ENCODE data around the gene RCOR1. TPM values are rescaled to one million over a fixed set of nuclear protein-coding genes. Genes with fewer than 3 reads are reported as not detected.

The RCOR1 gene
- total and polyA plus RNA-seq, 2 of the 8 experiments (the other 6 are each of a cell fraction or from before 2014, with no cell fraction given): 12.3 to 26.3 TPM

DNA sequence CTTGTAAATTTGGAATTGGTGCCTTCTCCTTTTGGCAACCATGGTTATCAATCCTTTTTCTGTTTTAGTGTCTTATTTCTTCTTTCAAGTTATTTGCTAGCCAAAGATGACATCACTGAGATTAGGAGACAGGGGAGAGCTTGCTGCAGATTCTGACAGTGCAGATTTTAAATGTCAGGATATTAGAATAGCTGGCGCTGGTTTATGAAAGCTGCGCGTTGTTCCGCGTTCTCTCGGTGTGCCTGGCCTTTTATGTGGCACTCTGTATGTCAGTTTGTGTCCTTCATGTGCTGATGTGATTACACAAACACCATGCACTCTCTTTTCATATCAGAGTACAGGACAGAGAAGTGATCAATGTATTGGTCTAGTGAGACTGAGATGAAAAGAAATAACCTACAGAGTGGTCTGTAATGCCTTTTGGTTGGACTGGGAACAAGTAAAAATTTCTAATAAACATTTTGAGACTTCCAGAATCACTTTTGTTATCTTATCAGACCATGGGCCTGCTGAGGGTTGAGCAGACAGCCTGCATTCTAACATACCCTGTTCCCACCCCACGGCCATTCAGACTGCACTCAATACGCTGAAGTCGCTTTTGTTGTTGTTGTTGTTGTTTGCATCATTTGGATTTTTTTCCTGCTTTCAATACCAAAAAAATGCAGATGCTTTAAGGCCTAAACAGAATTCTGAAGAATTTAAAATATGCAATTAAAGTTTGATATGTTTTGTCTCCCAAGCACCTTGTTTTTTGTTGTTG, 135.1 kb downstream of the RCOR1 start:
- H3K36me3 ChIP-seq (ENCODE audit: control insufficient read depth in 2 of 4, insufficient read depth in 4 of 4, low read length in 3 of 4): peaks cover 3 to 55% (median 16%) of the 10 kb centered on the region in 4 experiments; a peak in 5 of 8 replicates
- H3K14ac ChIP-seq (ENCODE audit: insufficient read length): no peak overlapping the region
- H3K4ac ChIP-seq (replicated peaks; ENCODE audit: insufficient read length, low read depth, low read length): no peak overlapping the region
- no peak overlapping the region for H2BK15ac ChIP-seq (ENCODE audit: low read length)
- CTCF ChIA-PET (ENCODE audit: partially characterized antibody): interaction anchor here (1.0 to 1.3 kb wide), 2 partner anchors 22 to 47 kb away, joined by 3 read pairs; no protein-coding TSS in a partner anchor
- TF ChIP-seq, protein P1, sequence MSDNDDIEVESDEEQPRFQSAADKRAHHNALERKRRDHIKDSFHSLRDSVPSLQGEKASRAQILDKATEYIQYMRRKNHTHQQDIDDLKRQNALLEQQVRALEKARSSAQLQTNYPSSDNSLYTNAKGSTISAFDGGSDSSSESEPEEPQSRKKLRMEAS (IDR thresholded peaks at IDR 0.05): no peak
- TF ChIP-seq HDAC2 (IDR thresholded peaks at IDR 0.05; ENCODE audit: borderline replicate concordance in 1 of 2, low read depth in 2 of 2, low read length in 2 of 2) (no peak), CREB1 (IDR thresholded peaks at IDR 0.05) (no peak)
- TF ChIP-seq, protein P2, sequence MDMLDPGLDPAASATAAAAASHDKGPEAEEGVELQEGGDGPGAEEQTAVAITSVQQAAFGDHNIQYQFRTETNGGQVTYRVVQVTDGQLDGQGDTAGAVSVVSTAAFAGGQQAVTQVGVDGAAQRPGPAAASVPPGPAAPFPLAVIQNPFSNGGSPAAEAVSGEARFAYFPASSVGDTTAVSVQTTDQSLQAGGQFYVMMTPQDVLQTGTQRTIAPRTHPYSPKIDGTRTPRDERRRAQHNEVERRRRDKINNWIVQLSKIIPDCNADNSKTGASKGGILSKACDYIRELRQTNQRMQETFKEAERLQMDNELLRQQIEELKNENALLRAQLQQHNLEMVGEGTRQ (IDR thresholded peaks at IDR 0.05; ENCODE audit: low read length): no peak
- no peak overlapping the region for H2AFZ ChIP-seq (ENCODE audit: low read length)
- no peak overlapping the region for H4K91ac ChIP-seq (replicated peaks; ENCODE audit: insufficient read length, low read length)
- H3K27ac ChIP-seq (ENCODE audit: low read depth, low read length): no peak overlapping the region
- H4K20me1 ChIP-seq (replicated peaks in 1 of 2; ENCODE audit: control insufficient read depth in 1 of 2, insufficient read depth in 2 of 2, low read length in 2 of 2): no peaks in the 10 kb centered on the region
- WGBS, 2 experiments (ENCODE audit: extremely low coverage in 1 of 2, insufficient coverage in 1 of 2, insufficient read length in 1 of 2, insufficient replicate concordance in 2 of 2, low coverage in 1 of 2, low lambda C conversion rate in 2 of 2, missing lambda C conversion rate in 1 of 2): 93% methylated on average over 9 of the region's 9 CpGs; no CpG with 5 or more reads in 1 of the 2 experiments
- H3K4me1 ChIP-seq (replicated peaks in 1 of 4; ENCODE audit: control insufficient read depth in 3 of 4, insufficient read depth in 4 of 4, low read length in 3 of 4): peaks cover 0 to 8% (median 1%) of the 10 kb centered on the region in 4 experiments; a peak in 3 of 7 replicates
- no peak overlapping the region; the same call in 1 of the 2 replicates for H2BK12ac ChIP-seq (ENCODE audit: low read depth, low read length)
- H3K56ac ChIP-seq (replicated peaks; ENCODE audit: insufficient read length, low read depth, low read length): no peak overlapping the region
- H4K5ac ChIP-seq (ENCODE audit: insufficient read length, low read depth, low read length): no peak overlapping the region
- H3K79me1 ChIP-seq (ENCODE audit: low read depth, low read length): no peaks in the 10 kb centered on the region; the same call in 1 of the 2 replicates
- no peak overlapping the region for H3K18ac ChIP-seq (ENCODE audit: extremely low read depth, low read length)
- no peaks in the 10 kb centered on the region for H3K23me2 ChIP-seq (ENCODE audit: low read depth, low read length)
- no peak overlapping the region for H3K4me3 ChIP-seq (ENCODE audit: extremely low read depth in 1 of 4, insufficient read depth in 2 of 4, low read depth in 3 of 4, low read length in 4 of 4)
- H2AK5ac ChIP-seq (ENCODE audit: low read depth, low read length): no peak overlapping the region
- no peak overlapping the region for H3K9ac ChIP-seq (replicated peaks in 1 of 4; ENCODE audit: extremely low read depth in 1 of 4, low read depth in 3 of 4, low read length in 3 of 4)
- H2BK120ac ChIP-seq (replicated peaks; ENCODE audit: low read depth, low read length): no peak overlapping the region
- no peak for FAIRE-seq
- no peak overlapping the region for H3K23ac ChIP-seq (ENCODE audit: insufficient read length)
- DNase-seq (ENCODE audit: low read depth in 1 of 2, low spot score in 2 of 2): no peak
- H2BK20ac ChIP-seq (ENCODE audit: low read length): no peak overlapping the region
- no peaks in the 10 kb centered on the region for H3K79me2 ChIP-seq (ENCODE audit: control insufficient read depth in 1 of 2, insufficient read depth in 2 of 2, low read length in 2 of 2)
- H3K4me2 ChIP-seq (ENCODE audit: insufficient read depth in 1 of 2, low read depth in 2 of 2, low read length in 2 of 2): no peak overlapping the region
- no peaks in the 10 kb centered on the region for H3K27me3 ChIP-seq (replicated peaks in 1 of 4; ENCODE audit: control insufficient read depth in 3 of 4, extremely low read depth in 1 of 4, insufficient read depth in 3 of 4, low read length in 3 of 4)
- H4K8ac ChIP-seq (ENCODE audit: extremely low read depth, insufficient read depth, low read length): no peak overlapping the region
- H3K9me3 ChIP-seq (ENCODE audit: insufficient read depth in 2 of 2, low read depth in 1 of 2, low read length in 1 of 2): no peaks in the 10 kb centered on the region
- POLR2A ChIA-PET (ENCODE audit: partially characterized antibody): interaction anchor here (1.5 kb wide), 1 partner anchor 26 kb away, joined by 3 read pairs; no protein-coding TSS in a partner anchor
- no peak overlapping the region; the same call in 1 of the 2 replicates for H2BK5ac ChIP-seq (ENCODE audit: low read depth, low read length)
